Neural cell (in vitro differentiated cells): ENCODE data around the gene RAI1. TPM values are rescaled to one million over a fixed set of nuclear protein-coding genes. Genes with fewer than 3 reads are reported as not detected.
A peak's percentile ranks its signal among the peaks of the same experiment; 100 is the strongest.

Source experiments
- H2AFZ ChIP-seq: fragments of 200-600, 300-800 bp; sonication (generic), shearing (Covaris generic); 2 replicates; pipeline ENCODE4 v1.6.0; 2014; ENCODE audit warnings: low read depth, mild to moderate bottlenecking, antibody characterized with exemption, low read length, moderate library complexity
- H3F3A ChIP-seq: fragments of 200-600 bp; shearing (Covaris generic); 2 replicates; pipeline ENCODE4 v1.6.1; 2016; ENCODE audit warnings: mild to moderate bottlenecking, moderate library complexity, mixed read lengths, antibody characterized with exemption, low read length; ENCODE audit not compliant: insufficient read depth, poor library complexity, severe bottlenecking
- H3K27ac ChIP-seq: fragments of 200-600, 300-800 bp; sonication (generic), shearing (Covaris generic); 2 replicates; pipeline ENCODE4 v1.5.1; 2014; ENCODE audit warnings: mild to moderate bottlenecking, low read length, moderate library complexity
- H3K27me3 ChIP-seq: fragments of 300-800, 200-600 bp; sonication (generic), shearing (Covaris generic); 2 replicates; pipeline ENCODE4 v1.6.0; 2014; ENCODE audit warnings: mild to moderate bottlenecking, low read depth, low read length, moderate library complexity; ENCODE audit not compliant: insufficient read depth
- H3K36me3 ChIP-seq: fragments of 300-800, 200-600 bp; sonication (generic), shearing (Covaris generic); 2 replicates; pipeline ENCODE4 v1.5.1; 2014; ENCODE audit warnings: mild to moderate bottlenecking, antibody characterized with exemption, low read length, moderate library complexity; ENCODE audit not compliant: insufficient read depth
- H3K4me2 ChIP-seq: fragments of 300-800, 200-600 bp; sonication (generic), shearing (Covaris generic); 2 replicates; pipeline ENCODE4 v1.6.0; 2014; ENCODE audit warnings: mild to moderate bottlenecking, low read length
- H3K4me3 ChIP-seq: fragments of 300-800, 200-600 bp; sonication (generic), shearing (Covaris generic); 2 replicates; pipeline ENCODE4 v1.5.1; 2014; ENCODE audit warnings: mild to moderate bottlenecking, low read length, moderate library complexity
- H3K79me2 ChIP-seq: fragments of 200-600 bp; shearing (Covaris generic); replicated peaks from 2 replicates; pipeline ENCODE4 v1.6.0; 2014; ENCODE audit warnings: mild to moderate bottlenecking, low read length, moderate library complexity; ENCODE audit not compliant: insufficient read depth
- H3K9ac ChIP-seq: fragments of 300-800, 200-600 bp; sonication (generic), shearing (Covaris generic); 2 replicates; pipeline ENCODE4 v1.6.1; 2016; ENCODE audit warnings: mild to moderate bottlenecking, low read length, mixed read lengths
- H3K9me2 ChIP-seq: fragments of 200-600 bp; shearing (Covaris generic); 2 replicates; pipeline ENCODE4 v1.6.1; 2016; ENCODE audit warnings: mild to moderate bottlenecking, low read length, mixed read lengths; ENCODE audit not compliant: insufficient read depth
- H3K9me3 ChIP-seq: fragments of 200-600, 300-800 bp; sonication (generic), shearing (Covaris generic); 2 replicates; pipeline ENCODE4 v1.6.1; 2016; ENCODE audit warnings: mild to moderate bottlenecking, mixed run types, low read length, moderate library complexity, mixed read lengths
- H4K20me1 ChIP-seq: fragments of 200-600 bp; shearing (Covaris generic); 2 replicates; pipeline ENCODE4 v1.6.1; 2016; ENCODE audit warnings: mild to moderate bottlenecking, mixed run types; ENCODE audit not compliant: insufficient read depth
- EP300 ChIP-seq: fragments of 450-650 bp; conservative IDR thresholded peaks from 2 replicates; pipeline ENCODE4 v1.6.1; 2014; ENCODE audit warnings: antibody characterized with exemption, mild to moderate bottlenecking, moderate library complexity; ENCODE audit not compliant: poor library complexity, severe bottlenecking
- EZH2 ChIP-seq: fragments of 200-600, 300-800 bp; shearing (Covaris generic), sonication (generic); IDR thresholded peaks from 2 replicates; pipeline ENCODE4 v1.6.1; 2014; ENCODE audit warnings: antibody characterized with exemption, low read length, borderline replicate concordance, mild to moderate bottlenecking; ENCODE audit not compliant: insufficient read depth, poor library complexity, severe bottlenecking
- MXI1 ChIP-seq: fragments of 450-650 bp; conservative IDR thresholded peaks from 2 replicates; pipeline ENCODE4 v1.6.1; 2014; ENCODE audit warnings: antibody characterized with exemption, mild to moderate bottlenecking; ENCODE audit not compliant: poor library complexity, severe bottlenecking
- POLR2AphosphoS5 ChIP-seq: IDR thresholded peaks from 2 replicates; pipeline ENCODE4 v1.6.1; 2012
- RAD21 ChIP-seq: fragments of 450-650 bp; conservative IDR thresholded peaks from 2 replicates; pipeline ENCODE4 v1.6.1; 2014; ENCODE audit warnings: antibody characterized with exemption, mild to moderate bottlenecking, moderate library complexity
- SMC3 ChIP-seq: fragments of 450-650 bp; conservative IDR thresholded peaks from 2 replicates; pipeline ENCODE4 v1.6.1; 2014; ENCODE audit warnings: antibody characterized with exemption, mild to moderate bottlenecking, moderate library complexity; ENCODE audit not compliant: poor library complexity
- TAF1 ChIP-seq: IDR thresholded peaks from 2 replicates; pipeline ENCODE4 v1.6.1; 2012; ENCODE audit warnings: low read depth
- polyA plus RNA-seq: library from polyadenylated mRNA; depleted of rRNA; stranded (reverse); fragments of >200 nt; gene quantifications from 2 replicates; pipeline ENCODE4 v1.2.3, GENCODE V29; 2014
- TF ChIP-seq, protein P1 (sequence below): fragments of 450-650 bp; IDR thresholded peaks from 2 replicates; pipeline ENCODE4 v1.5.1; 2014; ENCODE audit warnings: antibody characterized with exemption, mild to moderate bottlenecking, moderate library complexity; ENCODE audit not compliant: poor library complexity, severe bottlenecking
- TF ChIP-seq, protein P2 (sequence below): IDR thresholded peaks from 2 replicates; pipeline ENCODE4 v1.6.1; 2012; ENCODE audit warnings: borderline replicate concordance

Gene RAI1
- polyA plus RNA-seq, 1 donor from 2014 or later: 16.9 TPM

DNA sequence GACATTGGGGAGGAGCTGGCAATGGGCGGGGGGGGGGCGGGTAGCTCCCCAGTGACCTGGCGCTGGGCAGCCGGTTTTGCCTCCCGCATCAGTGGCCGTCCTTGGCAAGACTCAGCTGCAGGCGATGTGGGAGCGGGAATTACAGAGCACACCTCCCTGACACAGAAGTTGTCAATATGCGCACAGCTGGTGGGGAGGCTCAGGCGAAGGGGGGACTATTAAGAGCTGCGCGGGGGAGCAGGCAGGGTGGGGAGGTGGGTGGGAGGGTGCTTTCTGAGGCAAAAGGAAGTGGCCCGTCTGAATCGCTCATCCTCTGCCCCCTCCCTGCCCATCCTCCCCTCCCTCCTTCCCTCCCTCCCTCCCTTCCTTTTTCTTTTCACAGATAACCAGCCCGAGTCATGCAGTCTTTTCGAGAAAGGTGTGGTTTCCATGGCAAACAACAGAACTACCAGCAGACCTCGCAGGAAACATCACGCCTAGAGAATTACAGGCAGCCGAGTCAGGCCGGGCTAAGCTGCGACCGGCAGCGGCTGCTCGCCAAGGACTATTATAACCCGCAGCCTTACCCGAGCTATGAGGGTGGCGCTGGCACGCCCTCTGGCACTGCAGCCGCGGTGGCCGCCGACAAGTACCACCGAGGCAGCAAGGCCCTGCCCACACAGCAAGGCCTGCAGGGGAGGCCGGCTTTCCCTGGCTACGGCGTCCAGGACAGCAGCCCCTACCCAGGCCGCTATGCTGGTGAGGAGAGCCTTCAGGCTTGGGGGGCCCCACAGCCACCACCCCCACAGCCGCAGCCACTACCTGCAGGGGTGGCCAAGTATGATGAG lies 111.5 kb downstream of the RAI1 start:
- peaks cover 11% of the 10 kb centered on the region for H3K36me3 ChIP-seq
- peaks cover 4% of the 10 kb centered on the region for H3F3A ChIP-seq
- H4K20me1 ChIP-seq: peaks cover 9% of the 10 kb centered on the region
- H3K9me2 ChIP-seq: no peaks in the 10 kb centered on the region
- no peaks in the 10 kb centered on the region for H3K9me3 ChIP-seq
- peak overlapping the region; percentile 87 for H3K27ac ChIP-seq
- TF ChIP-seq, protein P1, sequence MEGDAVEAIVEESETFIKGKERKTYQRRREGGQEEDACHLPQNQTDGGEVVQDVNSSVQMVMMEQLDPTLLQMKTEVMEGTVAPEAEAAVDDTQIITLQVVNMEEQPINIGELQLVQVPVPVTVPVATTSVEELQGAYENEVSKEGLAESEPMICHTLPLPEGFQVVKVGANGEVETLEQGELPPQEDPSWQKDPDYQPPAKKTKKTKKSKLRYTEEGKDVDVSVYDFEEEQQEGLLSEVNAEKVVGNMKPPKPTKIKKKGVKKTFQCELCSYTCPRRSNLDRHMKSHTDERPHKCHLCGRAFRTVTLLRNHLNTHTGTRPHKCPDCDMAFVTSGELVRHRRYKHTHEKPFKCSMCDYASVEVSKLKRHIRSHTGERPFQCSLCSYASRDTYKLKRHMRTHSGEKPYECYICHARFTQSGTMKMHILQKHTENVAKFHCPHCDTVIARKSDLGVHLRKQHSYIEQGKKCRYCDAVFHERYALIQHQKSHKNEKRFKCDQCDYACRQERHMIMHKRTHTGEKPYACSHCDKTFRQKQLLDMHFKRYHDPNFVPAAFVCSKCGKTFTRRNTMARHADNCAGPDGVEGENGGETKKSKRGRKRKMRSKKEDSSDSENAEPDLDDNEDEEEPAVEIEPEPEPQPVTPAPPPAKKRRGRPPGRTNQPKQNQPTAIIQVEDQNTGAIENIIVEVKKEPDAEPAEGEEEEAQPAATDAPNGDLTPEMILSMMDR: no peak
- TF ChIP-seq EZH2 (no peak), SMC3 (no peak), TAF1 (peak; percentile 30), RAD21 (peak; percentile 40), EP300 (peak; percentile 42), MXI1 (peak; percentile 31), POLR2AphosphoS5 (peak; percentile 57)
- TF ChIP-seq, protein P2, sequence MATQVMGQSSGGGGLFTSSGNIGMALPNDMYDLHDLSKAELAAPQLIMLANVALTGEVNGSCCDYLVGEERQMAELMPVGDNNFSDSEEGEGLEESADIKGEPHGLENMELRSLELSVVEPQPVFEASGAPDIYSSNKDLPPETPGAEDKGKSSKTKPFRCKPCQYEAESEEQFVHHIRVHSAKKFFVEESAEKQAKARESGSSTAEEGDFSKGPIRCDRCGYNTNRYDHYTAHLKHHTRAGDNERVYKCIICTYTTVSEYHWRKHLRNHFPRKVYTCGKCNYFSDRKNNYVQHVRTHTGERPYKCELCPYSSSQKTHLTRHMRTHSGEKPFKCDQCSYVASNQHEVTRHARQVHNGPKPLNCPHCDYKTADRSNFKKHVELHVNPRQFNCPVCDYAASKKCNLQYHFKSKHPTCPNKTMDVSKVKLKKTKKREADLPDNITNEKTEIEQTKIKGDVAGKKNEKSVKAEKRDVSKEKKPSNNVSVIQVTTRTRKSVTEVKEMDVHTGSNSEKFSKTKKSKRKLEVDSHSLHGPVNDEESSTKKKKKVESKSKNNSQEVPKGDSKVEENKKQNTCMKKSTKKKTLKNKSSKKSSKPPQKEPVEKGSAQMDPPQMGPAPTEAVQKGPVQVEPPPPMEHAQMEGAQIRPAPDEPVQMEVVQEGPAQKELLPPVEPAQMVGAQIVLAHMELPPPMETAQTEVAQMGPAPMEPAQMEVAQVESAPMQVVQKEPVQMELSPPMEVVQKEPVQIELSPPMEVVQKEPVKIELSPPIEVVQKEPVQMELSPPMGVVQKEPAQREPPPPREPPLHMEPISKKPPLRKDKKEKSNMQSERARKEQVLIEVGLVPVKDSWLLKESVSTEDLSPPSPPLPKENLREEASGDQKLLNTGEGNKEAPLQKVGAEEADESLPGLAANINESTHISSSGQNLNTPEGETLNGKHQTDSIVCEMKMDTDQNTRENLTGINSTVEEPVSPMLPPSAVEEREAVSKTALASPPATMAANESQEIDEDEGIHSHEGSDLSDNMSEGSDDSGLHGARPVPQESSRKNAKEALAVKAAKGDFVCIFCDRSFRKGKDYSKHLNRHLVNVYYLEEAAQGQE: peak; percentile 57
- H3K27me3 ChIP-seq: no peaks in the 10 kb centered on the region
- H3K4me3 ChIP-seq: peak overlapping the region; percentile 61
- peaks cover 64% of the 10 kb centered on the region for H3K79me2 ChIP-seq
- no peak overlapping the region for H2AFZ ChIP-seq
- H3K9ac ChIP-seq: peak overlapping the region; percentile 68
- H3K4me2 ChIP-seq: peak overlapping the region; percentile 44

DNA sequence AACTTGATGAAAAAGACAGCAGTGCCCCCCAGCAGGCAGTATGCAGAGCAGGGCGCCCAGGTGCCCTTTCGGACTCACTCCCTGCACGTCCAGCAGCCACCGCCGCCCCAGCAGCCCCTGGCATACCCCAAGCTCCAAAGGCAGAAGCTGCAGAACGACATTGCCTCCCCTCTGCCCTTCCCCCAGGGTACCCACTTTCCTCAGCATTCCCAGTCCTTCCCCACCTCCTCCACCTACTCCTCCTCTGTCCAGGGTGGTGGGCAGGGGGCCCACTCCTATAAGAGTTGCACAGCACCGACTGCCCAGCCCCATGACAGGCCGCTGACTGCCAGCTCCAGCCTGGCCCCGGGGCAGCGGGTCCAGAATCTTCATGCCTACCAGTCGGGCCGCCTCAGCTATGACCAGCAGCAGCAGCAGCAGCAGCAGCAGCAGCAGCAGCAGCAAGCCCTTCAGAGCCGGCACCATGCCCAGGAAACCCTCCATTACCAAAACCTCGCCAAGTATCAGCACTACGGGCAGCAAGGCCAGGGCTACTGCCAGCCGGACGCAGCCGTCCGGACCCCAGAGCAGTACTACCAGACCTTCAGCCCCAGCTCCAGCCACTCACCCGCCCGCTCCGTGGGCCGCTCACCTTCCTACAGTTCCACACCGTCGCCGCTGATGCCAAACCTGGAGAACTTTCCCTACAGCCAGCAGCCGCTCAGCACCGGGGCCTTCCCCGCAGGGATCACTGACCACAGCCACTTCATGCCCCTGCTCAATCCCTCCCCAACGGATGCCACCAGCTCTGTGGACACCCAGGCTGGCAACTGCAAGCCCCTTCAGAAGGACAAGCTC lies 112.3 kb downstream of the RAI1 start:
- peaks cover 9% of the 10 kb centered on the region for H4K20me1 ChIP-seq
- H3K4me2 ChIP-seq: peak overlapping the region; percentile 44
- peak overlapping the region; percentile 87 for H3K27ac ChIP-seq

More for the DNA sequence above, 112.3 kb downstream of the RAI1 start:
- Histone ChIP-seq H3K36me3 (peaks cover 17% of the 10 kb centered on the region), H3K9me3 (no peaks in the 10 kb centered on the region), H3F3A (peaks cover 4% of the 10 kb centered on the region), H3K9me2 (no peaks in the 10 kb centered on the region), H3K27me3 (no peaks in the 10 kb centered on the region), H3K79me2 (peaks cover 64% of the 10 kb centered on the region), H3K4me3 (peak overlapping the region; percentile 61), H2AFZ (no peak overlapping the region), H3K9ac (peak overlapping the region; percentile 68)
- no peak for TF ChIP-seq EP300
